NCI-H146 treated with DMSO at 0.1 percent for 48 hours (cell line): ENCODE data around the gene ATF5.
"Not testable (repeated sequence)": the region's sequence is repeated elsewhere in the genome, so short reads cannot be mapped to it uniquely, and the experiment has no call there.

ENCODE experiments used
- DNase-seq: peaks from one replicate; lab custom pipeline; 2025; ENCODE audit not compliant: unreplicated experiment; lab: John Stamatoyannopoulos, UW

Gene ATF5

GRCh38 chr19:49940482-49940791, 11.4 kb downstream of the ATF5 start:
- DNase-seq, result no peak

- not testable (repeated sequence) for DNase-seq
Measured at GRCh38 chr19:49944567-49944966, 15.6 kb downstream of the ATF5 start.

- DNase-seq, result peak; percentile 24
Measured at GRCh38 chr19:49946415-49946814, 17.4 kb downstream of the ATF5 start.

GRCh38 chr19:49949742-49950589, 21.0 kb downstream of the ATF5 start:
- no peak for DNase-seq

GRCh38 chr19:49950590-49950948, 21.6 kb downstream of the ATF5 start:
- DNase-seq, result no peak

GRCh38 chr19:49950956-49951526, 22.0 kb downstream of the ATF5 start:
- no peak for DNase-seq

- DNase-seq, result no peak
Measured at GRCh38 chr19:49951806-49952478, 22.9 kb downstream of the ATF5 start.

GRCh38 chr19:49952479-49952836, 23.5 kb downstream of the ATF5 start:
- no peak for DNase-seq

GRCh38 chr19:49952906-49953305, 23.9 kb downstream of the ATF5 start:
- no peak for DNase-seq

- no peak for DNase-seq
Measured at GRCh38 chr19:49953416-49953815, 24.4 kb downstream of the ATF5 start.

GRCh38 chr19:49954092-49954829, 25.3 kb downstream of the ATF5 start:
- no peak for DNase-seq

- DNase-seq, result peak; percentile 36
Measured at GRCh38 chr19:49954933-49955332, 25.9 kb downstream of the ATF5 start.

- DNase-seq, result no peak
Measured at GRCh38 chr19:49956115-49956495, 27.1 kb downstream of the ATF5 start.

- DNase-seq, result no peak
Measured at GRCh38 chr19:49957262-49957915, 28.4 kb downstream of the ATF5 start.

GRCh38 chr19:49958144-49958543, 29.1 kb downstream of the ATF5 start:
- DNase-seq, result not testable (repeated sequence)

- DNase-seq, result not testable (repeated sequence)
Measured at GRCh38 chr19:49958596-49958995, 29.6 kb downstream of the ATF5 start.

- not testable (repeated sequence) for DNase-seq
Measured at GRCh38 chr19:49959892-49960291, 30.9 kb downstream of the ATF5 start.

- DNase-seq, result not testable (repeated sequence)
Measured at GRCh38 chr19:49960980-49961379, 32.0 kb downstream of the ATF5 start, which contains the start of gene SIGLEC11. Gene SIGLEC11, minus strand, starts transcription at chr19:49961172. Its CDS starts 91 bp downstream, at chr19:49961081.

- no peak for DNase-seq
Measured at GRCh38 chr19:49968279-49968922, 39.4 kb downstream of the ATF5 start.

GRCh38 chr19:49969355-49969754, 40.4 kb downstream of the ATF5 start:
- DNase-seq, result not testable (repeated sequence)
